ENCODE measurements around the gene BTLA.
"Not testable (repeated sequence)": the region's sequence is repeated elsewhere in the genome, so short reads cannot be mapped to it uniquely, and the experiment has no call there.

The BTLA gene

DNA sequence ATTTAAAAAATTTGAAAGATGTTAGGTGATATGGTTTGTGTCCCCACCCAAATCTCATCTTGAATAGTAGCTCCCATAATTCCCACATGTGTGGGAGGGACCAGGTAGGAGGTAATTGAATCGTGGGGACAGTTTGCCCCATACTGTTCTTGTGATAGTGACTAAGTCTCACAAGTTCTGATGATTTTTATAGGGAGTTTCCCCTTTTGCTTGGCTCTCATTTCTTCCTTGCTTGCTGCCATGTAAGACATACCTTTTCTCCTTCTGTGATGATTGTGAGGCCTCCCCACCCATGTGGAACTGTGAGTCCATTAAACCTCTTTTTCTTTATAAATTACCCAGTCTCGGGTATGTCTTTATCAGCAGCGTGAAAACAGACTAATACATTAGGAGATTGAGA, 19.7 kb upstream of the BTLA start:
- H3K27me3 ChIP-seq (ENCODE audit: control insufficient read depth in 1 of 2, insufficient read depth in 1 of 2, low read length in 2 of 2); H2BK120ac ChIP-seq (ENCODE audit: low read depth, low read length); H3K4me2 ChIP-seq (ENCODE audit: low read length, poor library complexity, severe bottlenecking); H3K4ac ChIP-seq (ENCODE audit: low read depth in 1 of 2, low read length in 2 of 2); H4K8ac ChIP-seq (ENCODE audit: low read length); H3K23ac ChIP-seq (ENCODE audit: low read length in 2 of 2); H3K14ac ChIP-seq (ENCODE audit: low read length in 2 of 2); H4K91ac ChIP-seq (ENCODE audit: low read length); H3K4me1 ChIP-seq (ENCODE audit: control insufficient read depth, insufficient read depth, low read depth, low read length); H3K79me1 ChIP-seq (replicated peaks; ENCODE audit: low read length, poor library complexity, severe bottlenecking); H2BK12ac ChIP-seq (ENCODE audit: low read length in 2 of 2); H2BK15ac ChIP-seq (ENCODE audit: low read depth, poor library complexity, severe bottlenecking); H3K9me3 ChIP-seq (ENCODE audit: control insufficient read depth, low read length); H3K18ac ChIP-seq (ENCODE audit: low read depth in 1 of 2, low read length in 2 of 2); H3K27ac ChIP-seq (ENCODE audit: low read length, poor library complexity, severe bottlenecking); H2AFZ ChIP-seq (ENCODE audit: low read depth, low read length); H3K4me3 ChIP-seq (ENCODE audit: insufficient read depth in 1 of 2, low read depth in 1 of 2, low read length in 2 of 2); H2AK5ac ChIP-seq (ENCODE audit: low read length, severe bottlenecking); H3K36me3 ChIP-seq (ENCODE audit: control insufficient read depth in 1 of 2, insufficient read depth in 2 of 2, low read depth in 1 of 2, low read length in 2 of 2); DNase-seq: not testable (repeated sequence)
- Histone ChIP-seq H2BK5ac (ENCODE audit: low read depth, low read length, poor library complexity, severe bottlenecking) (peak overlapping the region; percentile 8), H3K9ac (ENCODE audit: low read length) (peak overlapping the region; percentile 30)
- WGBS: 0% methylated on average over 1 of the region's 3 CpGs

DNA sequence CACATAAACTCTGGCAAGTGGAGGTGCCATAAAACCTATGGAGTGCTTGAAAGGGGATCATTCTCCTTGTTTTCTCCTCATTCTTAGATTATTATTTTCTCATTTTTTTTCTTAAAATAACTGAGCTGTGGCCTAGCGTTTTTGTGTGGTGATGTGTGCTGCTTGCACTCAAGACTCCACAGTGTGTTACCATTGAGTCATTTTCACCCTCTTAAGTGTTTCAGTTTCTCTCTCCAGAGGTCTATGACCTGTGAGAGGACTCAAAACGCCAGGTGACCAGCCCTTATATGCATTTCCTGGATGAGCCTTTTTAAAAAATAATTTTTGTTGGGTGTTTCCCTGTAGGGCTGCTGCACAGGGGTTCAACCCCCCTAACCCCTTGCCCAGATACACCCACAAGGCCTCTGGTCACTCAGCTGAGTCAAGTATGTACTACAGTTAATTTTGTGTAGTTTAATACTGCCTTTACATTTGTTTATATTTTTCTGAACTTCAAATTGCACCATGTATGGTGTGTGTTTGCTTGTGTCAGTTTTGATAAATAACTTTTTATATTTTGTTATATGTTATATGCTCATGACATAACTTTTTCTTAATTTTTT, 15.4 kb upstream of the BTLA start:
- Histone ChIP-seq H3K4ac (ENCODE audit: low read depth in 1 of 2, low read length in 2 of 2) (no peak overlapping the region), H2BK12ac (ENCODE audit: low read length in 2 of 2) (no peak overlapping the region), H3K23ac (ENCODE audit: low read length in 2 of 2) (no peak overlapping the region), H2BK120ac (ENCODE audit: low read depth, low read length) (no peak overlapping the region), H3K27ac (ENCODE audit: low read length, poor library complexity, severe bottlenecking) (no peak overlapping the region), H3K9ac (ENCODE audit: low read length) (no peak overlapping the region), H3K79me1 (replicated peaks; ENCODE audit: low read length, poor library complexity, severe bottlenecking) (no peaks in the 10 kb centered on the region), H2AK5ac (ENCODE audit: low read length, severe bottlenecking) (no peak overlapping the region), H2AFZ (ENCODE audit: low read depth, low read length) (no peak overlapping the region), H3K14ac (ENCODE audit: low read length in 2 of 2) (no peak overlapping the region), H3K18ac (ENCODE audit: low read depth in 1 of 2, low read length in 2 of 2) (no peak overlapping the region), H3K27me3 (ENCODE audit: control insufficient read depth in 1 of 2, insufficient read depth in 1 of 2, low read length in 2 of 2) (no peaks in the 10 kb centered on the region), H3K9me3 (ENCODE audit: control insufficient read depth, low read length) (peaks cover 2% of the 10 kb centered on the region), H4K8ac (ENCODE audit: low read length) (no peak overlapping the region), H3K4me2 (ENCODE audit: low read length, poor library complexity, severe bottlenecking) (no peak overlapping the region), H3K4me1 (ENCODE audit: control insufficient read depth, insufficient read depth, low read depth, low read length) (no peaks in the 10 kb centered on the region), H3K4me3 (ENCODE audit: insufficient read depth in 1 of 2, low read depth in 1 of 2, low read length in 2 of 2) (no peak overlapping the region), H4K91ac (ENCODE audit: low read length) (no peak overlapping the region), H2BK5ac (ENCODE audit: low read depth, low read length, poor library complexity, severe bottlenecking) (no peak overlapping the region), H2BK15ac (ENCODE audit: low read depth, poor library complexity, severe bottlenecking) (no peak overlapping the region), H3K36me3 (ENCODE audit: control insufficient read depth in 1 of 2, insufficient read depth in 2 of 2, low read depth in 1 of 2, low read length in 2 of 2) (no peaks in the 10 kb centered on the region)
- WGBS: no CpG with 5 or more reads among the region's 2 CpGs
- DNase-seq: peak; percentile 7

DNA sequence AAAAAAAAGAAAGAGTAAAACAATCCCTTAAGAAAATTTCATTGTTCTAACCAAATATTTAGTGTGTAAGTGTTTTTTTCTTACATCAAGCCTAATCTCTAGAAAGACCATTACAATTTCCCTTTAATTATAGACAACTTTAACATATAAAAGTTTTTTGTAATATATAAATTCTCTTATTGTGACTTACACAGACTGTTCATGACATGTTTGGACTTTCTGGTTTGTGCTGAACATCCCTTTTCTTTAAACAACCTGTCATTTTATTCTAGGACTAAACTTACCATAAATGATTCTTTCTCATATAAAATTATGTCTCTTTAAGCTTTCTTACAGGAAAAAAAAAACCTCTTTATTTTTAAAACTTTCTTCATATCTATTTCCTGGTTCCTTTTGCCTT, 13.0 kb upstream of the BTLA start:
- no peak overlapping the region for H3K4me2 ChIP-seq (ENCODE audit: low read length, poor library complexity, severe bottlenecking)
- H3K18ac ChIP-seq (ENCODE audit: low read depth in 1 of 2, low read length in 2 of 2): no peak overlapping the region
- H3K27ac ChIP-seq (ENCODE audit: low read length, poor library complexity, severe bottlenecking): no peak overlapping the region
- no peak overlapping the region for H2AK5ac ChIP-seq (ENCODE audit: low read length, severe bottlenecking)
- no peak overlapping the region for H2AFZ ChIP-seq (ENCODE audit: low read depth, low read length)
- no peak overlapping the region for H4K91ac ChIP-seq (ENCODE audit: low read length)
- no peak overlapping the region for H2BK5ac ChIP-seq (ENCODE audit: low read depth, low read length, poor library complexity, severe bottlenecking)
- H3K14ac ChIP-seq (ENCODE audit: low read length in 2 of 2): no peak overlapping the region
- H3K23ac ChIP-seq (ENCODE audit: low read length in 2 of 2): no peak overlapping the region
- no peaks in the 10 kb centered on the region for H3K4me1 ChIP-seq (ENCODE audit: control insufficient read depth, insufficient read depth, low read depth, low read length)
- H3K36me3 ChIP-seq (ENCODE audit: control insufficient read depth in 1 of 2, insufficient read depth in 2 of 2, low read depth in 1 of 2, low read length in 2 of 2): no peaks in the 10 kb centered on the region
- H3K9ac ChIP-seq (ENCODE audit: low read length): no peak overlapping the region
- no peak overlapping the region for H4K8ac ChIP-seq (ENCODE audit: low read length)
- no peak overlapping the region for H2BK12ac ChIP-seq (ENCODE audit: low read length in 2 of 2)
- peaks cover 2% of the 10 kb centered on the region for H3K9me3 ChIP-seq (ENCODE audit: control insufficient read depth, low read length)
- no peaks in the 10 kb centered on the region for H3K27me3 ChIP-seq (ENCODE audit: control insufficient read depth in 1 of 2, insufficient read depth in 1 of 2, low read length in 2 of 2)
- H2BK120ac ChIP-seq (ENCODE audit: low read depth, low read length): no peak overlapping the region
- DNase-seq: no peak
- no peak overlapping the region for H3K4me3 ChIP-seq (ENCODE audit: insufficient read depth in 1 of 2, low read depth in 1 of 2, low read length in 2 of 2)
- no peak overlapping the region for H3K4ac ChIP-seq (ENCODE audit: low read depth in 1 of 2, low read length in 2 of 2)
- no peaks in the 10 kb centered on the region for H3K79me1 ChIP-seq (replicated peaks; ENCODE audit: low read length, poor library complexity, severe bottlenecking)
- H2BK15ac ChIP-seq (ENCODE audit: low read depth, poor library complexity, severe bottlenecking): no peak overlapping the region

DNA sequence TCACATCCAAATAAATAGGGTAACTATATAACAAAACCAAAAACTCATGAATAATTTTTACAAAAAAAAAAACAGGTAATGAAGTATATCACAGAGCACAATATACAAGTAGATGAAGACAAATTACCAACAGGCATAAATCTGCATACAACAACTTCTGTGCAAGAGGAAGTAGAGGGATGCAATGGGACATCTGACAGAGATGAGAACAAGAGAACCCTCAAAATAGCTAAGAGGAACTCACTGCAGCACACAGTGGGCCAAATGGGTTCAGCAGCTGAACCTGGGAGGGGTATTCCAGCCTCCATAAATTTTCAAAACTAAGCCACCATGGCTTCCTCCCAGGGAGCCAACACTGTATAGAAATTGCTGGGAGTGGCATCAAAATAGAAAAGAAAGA, 9.6 kb upstream of the BTLA start:
- Histone ChIP-seq H3K4me2 (ENCODE audit: low read length, poor library complexity, severe bottlenecking) (no peak overlapping the region), H2BK120ac (ENCODE audit: low read depth, low read length) (no peak overlapping the region), H3K4me1 (ENCODE audit: control insufficient read depth, insufficient read depth, low read depth, low read length) (no peaks in the 10 kb centered on the region), H3K23ac (ENCODE audit: low read length in 2 of 2) (no peak overlapping the region), H3K4me3 (ENCODE audit: insufficient read depth in 1 of 2, low read depth in 1 of 2, low read length in 2 of 2) (no peak overlapping the region), H3K14ac (ENCODE audit: low read length in 2 of 2) (no peak overlapping the region), H3K79me1 (replicated peaks; ENCODE audit: low read length, poor library complexity, severe bottlenecking) (no peaks in the 10 kb centered on the region), H2BK12ac (ENCODE audit: low read length in 2 of 2) (no peak overlapping the region), H2BK15ac (ENCODE audit: low read depth, poor library complexity, severe bottlenecking) (no peak overlapping the region), H4K91ac (ENCODE audit: low read length) (no peak overlapping the region), H3K9ac (ENCODE audit: low read length) (no peak overlapping the region), H3K27me3 (ENCODE audit: control insufficient read depth in 1 of 2, insufficient read depth in 1 of 2, low read length in 2 of 2) (no peaks in the 10 kb centered on the region), H3K9me3 (ENCODE audit: control insufficient read depth, low read length) (peaks cover 2% of the 10 kb centered on the region), H2AFZ (ENCODE audit: low read depth, low read length) (no peak overlapping the region), H3K36me3 (ENCODE audit: control insufficient read depth in 1 of 2, insufficient read depth in 2 of 2, low read depth in 1 of 2, low read length in 2 of 2) (no peaks in the 10 kb centered on the region), H4K8ac (ENCODE audit: low read length) (no peak overlapping the region), H2BK5ac (ENCODE audit: low read depth, low read length, poor library complexity, severe bottlenecking) (no peak overlapping the region), H3K18ac (ENCODE audit: low read depth in 1 of 2, low read length in 2 of 2) (no peak overlapping the region), H3K27ac (ENCODE audit: low read length, poor library complexity, severe bottlenecking) (no peak overlapping the region), H2AK5ac (ENCODE audit: low read length, severe bottlenecking) (no peak overlapping the region), H3K4ac (ENCODE audit: low read depth in 1 of 2, low read length in 2 of 2) (no peak overlapping the region)
- no peak for DNase-seq

Data from mesenchymal stem cell (in vitro differentiated cells and primary cell).